GM12878 (cell line): Measurements from ENCODE around the gene KLHL15. TPM values are rescaled to one million over a fixed set of nuclear protein-coding genes. Genes with fewer than 3 reads are reported as not detected.
A peak's percentile ranks its signal among the peaks of the same experiment; 100 is the strongest.

Source experiments
- ATAC-seq: fragments of 200-7000 bp; cut with Tn5 transposase; 3 replicates; pipeline ENCODE4 v1.9.1; 2020; ENCODE audit warnings: mild to moderate bottlenecking, moderate library complexity
- BruUV-seq: library from RNA; stranded (reverse); fragments of 400-500 nt; replicated peaks from 2 replicates; lab custom pipeline; 2021; lab: Mats Ljungman, UMichigan
- CTCF ChIA-PET: fragments of 300-600 bp; sonication (Branson Sonifier 250); formaldehyde crosslinking; extraction: SDS; loops from one replicate; lab custom pipeline; 2021; ENCODE audit warnings: inconsistent platforms; lab: Yijun Ruan, JAX
- POLR2A ChIA-PET: fragments of 350-600 bp; formaldehyde crosslinking; extraction: SDS; loops from one replicate; lab custom pipeline; 2021; ENCODE audit warnings: inconsistent platforms; lab: Charles Lee
- RAD21 ChIA-PET: fragments of 300-600 bp; sonication (Branson Sonifier 250); formaldehyde crosslinking; loops from one replicate; lab custom pipeline; 2023; ENCODE audit warnings: antibody characterized with exemption; ENCODE audit not compliant: unreplicated experiment; lab: Charles Lee
- SMC1A ChIA-PET: fragments of 300-600 bp; sonication (Branson Sonifier 250); formaldehyde crosslinking; loops from one replicate; lab custom pipeline; 2023; ENCODE audit not compliant: unreplicated experiment, uncharacterized antibody; lab: Charles Lee
- DNase-seq: peaks from one replicate; pipeline ENCODE4 v3.0.0-alpha.2; 2011; ENCODE audit warnings: low read depth, low spot score
- FAIRE-seq: peaks from 3 replicates; lab custom pipeline; 2011; peaks lifted over from hg19 to GRCh38; lab: Jason Lieb, UNC
- H2AFZ ChIP-seq: 2 replicates; pipeline ENCODE4 v1.6.0; 2011; ENCODE audit warnings: low read depth, low read length, control low read depth; ENCODE audit not compliant: control insufficient read depth
- H3K27ac ChIP-seq: 2 replicates; pipeline ENCODE4 v1.5.1; 2011; ENCODE audit warnings: control low read depth; ENCODE audit not compliant: control insufficient read depth, insufficient read depth
- H3K27me3 ChIP-seq, 2 experiments: replicated peaks in 1 of 2; 2 replicates each; pipeline versions ENCODE4 v1.6.0 to v1.6.1; 2011; ENCODE audit warnings: low read length in 1 of 2; ENCODE audit not compliant: control insufficient read depth in 2 of 2, insufficient read depth in 2 of 2
- H3K36me3 ChIP-seq, 2 experiments: 2 replicates each; pipeline ENCODE4 v1.5.1; 2011; ENCODE audit warnings: low read length in 1 of 2; ENCODE audit not compliant: control insufficient read depth in 2 of 2, insufficient read depth in 2 of 2
- H3K4me1 ChIP-seq: 2 replicates; pipeline ENCODE4 v1.6.1; 2011; ENCODE audit warnings: mild to moderate bottlenecking, low read length, moderate library complexity, mixed read lengths; ENCODE audit not compliant: control insufficient read depth, insufficient read depth
- H3K4me2 ChIP-seq: 2 replicates; pipeline ENCODE4 v1.6.0; 2011; ENCODE audit warnings: control low read depth; ENCODE audit not compliant: control insufficient read depth, insufficient read depth
- H3K4me3 ChIP-seq: fragments of 200-600 bp; sonication (generic); 2 replicates; pipeline ENCODE4 v1.5.1; 2016
- H3K79me2 ChIP-seq: 2 replicates; pipeline ENCODE4 v1.6.0; 2011; ENCODE audit warnings: low read length; ENCODE audit not compliant: control insufficient read depth, insufficient read depth
- H3K9ac ChIP-seq: 2 replicates; pipeline ENCODE4 v1.8.0; 2011; ENCODE audit warnings: low read length, control low read depth, mixed read lengths; ENCODE audit not compliant: control insufficient read depth, insufficient read depth
- H3K9me3 ChIP-seq: replicated peaks from 3 replicates; pipeline ENCODE4 v1.5.1; 2011; ENCODE audit warnings: mild to moderate bottlenecking, low read length; ENCODE audit not compliant: control insufficient read depth, insufficient read depth
- H4K20me1 ChIP-seq: 2 replicates; pipeline ENCODE4 v1.6.0; 2011; ENCODE audit not compliant: control insufficient read depth, insufficient read depth
- ASH2L ChIP-seq: fragments of 300-600, 200-600 bp; sonication (generic); IDR thresholded peaks from 2 replicates; pipeline ENCODE4 v1.6.1; 2017; ENCODE audit warnings: low read depth, mild to moderate bottlenecking, borderline replicate concordance
- BHLHE40 ChIP-seq, 2 experiments: fragments of 450-650 bp in 1 of 2; IDR thresholded peaks; 2 replicates each; pipeline ENCODE4 v1.6.1; 2011 to 2017; ENCODE audit warnings: low read depth in 2 of 2, borderline replicate concordance in 1 of 2, improper control_type of control experiment in 1 of 2, low read length in 1 of 2, mild to moderate bottlenecking in 1 of 2
- JUNB ChIP-seq: IDR thresholded peaks from 2 replicates; pipeline ENCODE4 v1.6.1; 2016; ENCODE audit warnings: antibody characterized with exemption, mild to moderate bottlenecking
- RUNX3 ChIP-seq: IDR thresholded peaks from 2 replicates; pipeline ENCODE4 v1.6.1; 2012; ENCODE audit warnings: low read length, inconsistent platforms
- TCF3 ChIP-seq: IDR thresholded peaks from 2 replicates; pipeline ENCODE4 v1.6.1; 2012; ENCODE audit warnings: low read depth, mild to moderate bottlenecking, low read length, borderline replicate concordance; ENCODE audit not compliant: insufficient read depth
- YY1 ChIP-seq: IDR thresholded peaks from 2 replicates; pipeline ENCODE4 v1.6.1; 2011; ENCODE audit warnings: low read depth, mild to moderate bottlenecking, low read length
- ZNF24 ChIP-seq: fragments of 450-650 bp; IDR thresholded peaks from 2 replicates; pipeline ENCODE4 v1.6.1; 2017; ENCODE audit warnings: antibody characterized with exemption, mild to moderate bottlenecking
- WGBS: methylation state at CpG from one replicate; pipeline ENCODE4 v1.1.6; 2016; ENCODE audit warnings: low lambda C conversion rate; ENCODE audit not compliant: insufficient replicate concordance, insufficient coverage; ENCODE audit errors: missing lambda C conversion rate; 5-methylcytosine and 5-hydroxymethylcytosine counted together
- in situ Hi-C: fragments of 300-500 bp; cut with MboI; formaldehyde crosslinking; loops from 9 replicates; pipeline ENCODE4 v1.14.3; 2018; ENCODE audit warnings: mixed read lengths
- intact Hi-C: fragments of 100-400 bp; cut with micrococcal nuclease; formaldehyde crosslinking; loops from one replicate; pipeline ENCODE4 v1.14.2; 2022; ENCODE audit not compliant: unreplicated experiment
- polyA plus RNA-seq, 11 experiments: library from polyadenylated mRNA; depleted of rRNA in 4 of 11; unstranded in 6 of 11; stranded (reverse) in 5 of 11; fragments of >200 nt; fragmentation: Nextera tagmentation in 4 of 11; fragmentation: Illumina TruSeq in 1 of 11; extraction: Ambion mirVana in 4 of 11; extraction: Trizol in 1 of 11; gene quantifications; 1 replicate in 1 of 11; 2 replicates in 10 of 11; pipeline versions ENCODE4 v1.2.1 to v1.2.3, GENCODE V29; 2011 to 2016; ENCODE audit warnings: inconsistent platforms in 2 of 11, missing spikeins in 2 of 11, low read depth in 1 of 11
- total RNA-seq, 4 experiments: library from RNA; depleted of rRNA in 3 of 4; stranded (reverse); fragments of >200 nt in 3 of 4; fragmentation: Illumina TruSeq in 1 of 4; extraction: Trizol in 1 of 4; gene quantifications; 2 replicates each; pipeline versions ENCODE4 v1.2.1 to v1.2.3, GENCODE V29; 2013 to 2021
- TF ChIP-seq, protein P1 (sequence below): fragments of 450-650 bp; IDR thresholded peaks from 2 replicates; pipeline ENCODE4 v1.6.1; 2016; ENCODE audit warnings: mild to moderate bottlenecking
- TF ChIP-seq, protein P2 (sequence below): fragments of 450-650 bp; IDR thresholded peaks from 2 replicates; pipeline ENCODE4 v1.6.1; 2017; ENCODE audit warnings: low read depth, mild to moderate bottlenecking, moderate library complexity

The KLHL15 gene
- total and polyA plus RNA-seq, 10 of the 15 experiments (the other 5 are each of a cell fraction or from before 2014, with no cell fraction given) = 1.4 to 7.0 (median 3.7) TPM

DNA sequence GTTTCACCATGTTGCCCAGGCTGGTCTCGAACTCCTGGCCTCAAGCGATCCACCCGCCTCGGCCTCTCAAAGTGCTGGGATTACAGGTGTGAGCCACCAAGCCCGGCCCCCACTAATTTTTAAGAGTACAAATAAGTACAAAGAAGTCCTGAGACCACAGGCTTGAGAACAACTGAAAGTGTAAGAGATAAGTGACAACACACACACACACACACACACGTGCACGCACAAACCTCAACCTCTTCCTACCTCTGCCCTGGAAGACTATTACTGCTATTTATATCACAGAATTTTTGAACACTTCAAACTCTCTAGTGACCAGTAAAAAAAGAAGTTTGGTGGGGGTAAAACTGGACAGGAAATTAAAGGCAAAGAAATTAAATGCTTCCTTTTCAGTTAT, 7.5 kb downstream of the KLHL15 start:
- Histone ChIP-seq H3K27ac (no peak overlapping the region), H2AFZ (no peak overlapping the region), H3K9me3 (no peaks in the 10 kb centered on the region), H3K36me3 (no peaks in the 10 kb centered on the region), H3K79me2 (peaks cover 69% of the 10 kb centered on the region), H3K9ac (no peak overlapping the region), H3K4me1 (no peaks in the 10 kb centered on the region), H4K20me1 (no peaks in the 10 kb centered on the region), H3K27me3 (no peaks in the 10 kb centered on the region), H3K4me2 (peak overlapping the region; percentile 42; the same call in 1 of the 2 replicates), H3K4me3 (peak overlapping the region; percentile 52; the same call in 1 of the 2 replicates)
- in situ Hi-C loops = no loop called here
- ChIA-PET SMC1A (interaction anchor here (3.5 kb wide), 1 partner anchor 35 kb away, joined by 12 read pairs; the partner anchor contains the start of gene EIF2S3), CTCF (interaction anchor here (1.2 kb wide), 2 partner anchors 34 to 35 kb away, joined by 3 to 4 read pairs; partner anchors contain the start of gene EIF2S3), RAD21 (interaction anchor here (1.0 to 2.5 kb wide), 3 partner anchors 14 to 35 kb away, joined by 3 to 10 read pairs (median 5); partner anchors contain the start of gene EIF2S3), POLR2A (interaction anchor here (0.6 to 1.0 kb wide), 2 partner anchors 9 to 1053 kb away, joined by 3 read pairs; no protein-coding TSS in a partner anchor)
- FAIRE-seq (no peak), DNase-seq (no peak), ATAC-seq (peak; percentile 10; the same call in 2 of the 3 replicates)
- no TSS peak for BruUV-seq
- intact Hi-C loops = no loop called here
- TF ChIP-seq TCF3 = no peak
- TF ChIP-seq, protein P1, sequence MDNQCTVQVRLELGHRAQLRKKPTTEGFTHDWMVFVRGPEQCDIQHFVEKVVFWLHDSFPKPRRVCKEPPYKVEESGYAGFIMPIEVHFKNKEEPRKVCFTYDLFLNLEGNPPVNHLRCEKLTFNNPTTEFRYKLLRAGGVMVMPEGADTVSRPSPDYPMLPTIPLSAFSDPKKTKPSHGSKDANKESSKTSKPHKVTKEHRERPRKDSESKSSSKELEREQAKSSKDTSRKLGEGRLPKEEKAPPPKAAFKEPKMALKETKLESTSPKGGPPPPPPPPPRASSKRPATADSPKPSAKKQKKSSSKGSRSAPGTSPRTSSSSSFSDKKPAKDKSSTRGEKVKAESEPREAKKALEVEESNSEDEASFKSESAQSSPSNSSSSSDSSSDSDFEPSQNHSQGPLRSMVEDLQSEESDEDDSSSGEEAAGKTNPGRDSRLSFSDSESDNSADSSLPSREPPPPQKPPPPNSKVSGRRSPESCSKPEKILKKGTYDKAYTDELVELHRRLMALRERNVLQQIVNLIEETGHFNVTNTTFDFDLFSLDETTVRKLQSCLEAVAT = 0 out of 2 replicates have a peak, but pooled peaks have one; percentile 21
- no peak for TF ChIP-seq ZNF24
- peak; percentile 68 to 76 for TF ChIP-seq BHLHE40 (IDR thresholded peaks at IDR 0.05; ENCODE audit: borderline replicate concordance in 1 of 2, low read depth in 2 of 2, low read length in 1 of 2)
- no peak for TF ChIP-seq YY1
- TF ChIP-seq, protein P2, sequence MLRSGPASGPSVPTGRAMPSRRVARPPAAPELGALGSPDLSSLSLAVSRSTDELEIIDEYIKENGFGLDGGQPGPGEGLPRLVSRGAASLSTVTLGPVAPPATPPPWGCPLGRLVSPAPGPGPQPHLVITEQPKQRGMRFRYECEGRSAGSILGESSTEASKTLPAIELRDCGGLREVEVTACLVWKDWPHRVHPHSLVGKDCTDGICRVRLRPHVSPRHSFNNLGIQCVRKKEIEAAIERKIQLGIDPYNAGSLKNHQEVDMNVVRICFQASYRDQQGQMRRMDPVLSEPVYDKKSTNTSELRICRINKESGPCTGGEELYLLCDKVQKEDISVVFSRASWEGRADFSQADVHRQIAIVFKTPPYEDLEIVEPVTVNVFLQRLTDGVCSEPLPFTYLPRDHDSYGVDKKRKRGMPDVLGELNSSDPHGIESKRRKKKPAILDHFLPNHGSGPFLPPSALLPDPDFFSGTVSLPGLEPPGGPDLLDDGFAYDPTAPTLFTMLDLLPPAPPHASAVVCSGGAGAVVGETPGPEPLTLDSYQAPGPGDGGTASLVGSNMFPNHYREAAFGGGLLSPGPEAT = no peak
- TF ChIP-seq ASH2L = no peak
- TF ChIP-seq JUNB = no peak
- TF ChIP-seq RUNX3 = peak; percentile 43
- WGBS = 30% methylated on average over 7 of the region's 7 CpGs
